Brain microvascular endothelial cell (primary cell): ENCODE data around the gene SLC51B.

Experiments used
- DNase-seq: peaks from one replicate; pipeline ENCODE4 v3.0.0-alpha.2; 2020
- H3K27ac ChIP-seq: fragments of 250-450 bp; sonication (Bioruptor Pico); 2 replicates; pipeline ENCODE4 v1.5.1; 2020; ENCODE audit warnings: mild to moderate bottlenecking, moderate library complexity
- H3K27me3 ChIP-seq: fragments of 250-450 bp; sonication (Bioruptor Pico); replicated peaks from 2 replicates; pipeline ENCODE4 v1.5.1; 2020; ENCODE audit warnings: mild to moderate bottlenecking
- H3K36me3 ChIP-seq: fragments of 250-450 bp; sonication (Bioruptor Pico); replicated peaks from 2 replicates; pipeline ENCODE4 v1.5.1; 2020; ENCODE audit warnings: mild to moderate bottlenecking
- H3K4me3 ChIP-seq: 2 replicates; pipeline ENCODE4 v1.5.1; 2011; ENCODE audit warnings: low read depth, mild to moderate bottlenecking, control low read depth, low read length, moderate library complexity
- in situ Hi-C: cut with HindIII; loops from 2 replicates; pipeline ENCODE4 v1.10.0; 2017; ENCODE audit warnings: low sequenced_read_pairs, low pct_ligation_motif_present
- TF ChIP-seq, protein P1 (sequence below): IDR thresholded peaks from 2 replicates; pipeline ENCODE4 v1.5.1; 2011; ENCODE audit warnings: low read depth, mild to moderate bottlenecking, moderate library complexity, low read length, control low read depth, inconsistent platforms; ENCODE audit errors: missing control alignments

SLC51B gene

DNA sequence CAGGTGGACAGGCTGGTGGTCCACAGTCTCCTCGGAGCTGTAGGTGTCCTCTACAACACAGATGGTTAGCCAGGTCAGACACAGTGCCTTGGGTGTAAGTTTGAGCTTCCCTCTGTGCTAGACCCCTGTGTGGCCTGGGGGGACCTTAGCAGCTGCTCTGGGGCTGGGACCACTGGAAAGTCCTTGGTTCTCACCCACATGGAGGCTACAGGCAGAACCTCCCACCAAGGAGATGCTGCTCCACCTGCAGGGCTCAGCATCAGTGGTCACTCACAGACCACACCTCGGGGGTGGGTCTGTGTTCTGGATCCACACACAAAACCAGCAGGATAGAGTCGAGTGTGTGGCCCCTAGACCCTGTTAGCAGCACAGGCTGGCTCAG, 14.2 kb downstream of the SLC51B start:
- Histone ChIP-seq H3K4me3 (no peak overlapping the region), H3K27me3 (no peaks in the 10 kb centered on the region), H3K36me3 (no peaks in the 10 kb centered on the region), H3K27ac (no peak overlapping the region)
- DNase-seq, result no peak
- in situ Hi-C loops, result no loop called here
- TF ChIP-seq, protein P1, sequence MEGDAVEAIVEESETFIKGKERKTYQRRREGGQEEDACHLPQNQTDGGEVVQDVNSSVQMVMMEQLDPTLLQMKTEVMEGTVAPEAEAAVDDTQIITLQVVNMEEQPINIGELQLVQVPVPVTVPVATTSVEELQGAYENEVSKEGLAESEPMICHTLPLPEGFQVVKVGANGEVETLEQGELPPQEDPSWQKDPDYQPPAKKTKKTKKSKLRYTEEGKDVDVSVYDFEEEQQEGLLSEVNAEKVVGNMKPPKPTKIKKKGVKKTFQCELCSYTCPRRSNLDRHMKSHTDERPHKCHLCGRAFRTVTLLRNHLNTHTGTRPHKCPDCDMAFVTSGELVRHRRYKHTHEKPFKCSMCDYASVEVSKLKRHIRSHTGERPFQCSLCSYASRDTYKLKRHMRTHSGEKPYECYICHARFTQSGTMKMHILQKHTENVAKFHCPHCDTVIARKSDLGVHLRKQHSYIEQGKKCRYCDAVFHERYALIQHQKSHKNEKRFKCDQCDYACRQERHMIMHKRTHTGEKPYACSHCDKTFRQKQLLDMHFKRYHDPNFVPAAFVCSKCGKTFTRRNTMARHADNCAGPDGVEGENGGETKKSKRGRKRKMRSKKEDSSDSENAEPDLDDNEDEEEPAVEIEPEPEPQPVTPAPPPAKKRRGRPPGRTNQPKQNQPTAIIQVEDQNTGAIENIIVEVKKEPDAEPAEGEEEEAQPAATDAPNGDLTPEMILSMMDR, result no peak

GRCh38 chr15:65059931-65060596, 14.9 kb downstream of the SLC51B start:
- TF ChIP-seq, protein P1, result no peak
- H3K4me3 ChIP-seq, result no peak overlapping the region
- in situ Hi-C loops, result no loop called here
- H3K36me3 ChIP-seq, result no peaks in the 10 kb centered on the region
- DNase-seq, result no peak
- H3K27ac ChIP-seq, result no peak overlapping the region
- peaks cover 3% of the 10 kb centered on the region for H3K27me3 ChIP-seq

GRCh38 chr15:65060641-65061397, 15.6 kb downstream of the SLC51B start:
- in situ Hi-C loops, result no loop called here
- H3K27ac ChIP-seq, result no peak overlapping the region
- H3K4me3 ChIP-seq, result no peak overlapping the region
- TF ChIP-seq, protein P1, result no peak
- H3K36me3 ChIP-seq, result no peaks in the 10 kb centered on the region
- DNase-seq, result no peak
- H3K27me3 ChIP-seq, result peaks cover 5% of the 10 kb centered on the region

- no peak for DNase-seq
- TF ChIP-seq, protein P1, result no peak
- in situ Hi-C loops, result no loop called here
- Histone ChIP-seq H3K4me3 (no peak overlapping the region), H3K36me3 (no peaks in the 10 kb centered on the region), H3K27ac (no peak overlapping the region), H3K27me3 (peaks cover 9% of the 10 kb centered on the region)
These were observed 16.9 kb downstream of the SLC51B start for GRCh38 chr15:65062061-65062460.

- no peaks in the 10 kb centered on the region for H3K36me3 ChIP-seq
- no peak overlapping the region for H3K27ac ChIP-seq
- TF ChIP-seq, protein P1, result no peak
- in situ Hi-C loops, result no loop called here
- DNase-seq, result no peak
- no peak overlapping the region for H3K4me3 ChIP-seq
- peaks cover 14% of the 10 kb centered on the region for H3K27me3 ChIP-seq
These were observed 17.5 kb downstream of the SLC51B start for GRCh38 chr15:65062726-65063125.
